Activated CD4-positive, alpha-beta T cell treated with anti-CD3 and anti-CD28 coated beads for 36 hours (primary cell): Measurements from ENCODE around the gene WHRN. TPM values are rescaled to one million over a fixed set of nuclear protein-coding genes. Genes with fewer than 3 reads are reported as not detected.

Source experiments
- ATAC-seq: fragments of 200-7000 bp; cut with Tn5 transposase; one replicate; pipeline ENCODE4 v1.10.0; 2021; ENCODE audit warnings: mild to moderate bottlenecking, moderate library complexity
- CTCF ChIA-PET: fragments of 350-600 bp; sonication (Branson Sonifier 250); formaldehyde crosslinking; loops from one replicate; lab custom pipeline; 2021; ENCODE audit warnings: antibody characterized with exemption; lab: Charles Lee
- POLR2A ChIA-PET: fragments of 350-600 bp; sonication (Branson Sonifier 250); formaldehyde crosslinking; loops from one replicate; lab custom pipeline; 2021; ENCODE audit warnings: antibody characterized with exemption, inconsistent platforms; lab: Charles Lee
- DNase-seq: peaks from one replicate; pipeline ENCODE4 v3.0.0-alpha.2; 2020
- H3K27ac Mint-ChIP-seq: one replicate; pipeline ENCODE4 v1.8.0; 2021; ENCODE audit warnings: mixed read lengths
- H3K27me3 Mint-ChIP-seq: one replicate; pipeline ENCODE4 v1.8.0; 2021; ENCODE audit warnings: mixed read lengths
- H3K36me3 Mint-ChIP-seq: one replicate; pipeline ENCODE4 v1.8.0; 2021; ENCODE audit warnings: low read depth, mixed read lengths
- H3K4me1 Mint-ChIP-seq: one replicate; pipeline ENCODE4 v1.8.0; 2021; ENCODE audit warnings: mixed read lengths
- H3K4me3 Mint-ChIP-seq: one replicate; pipeline ENCODE4 v1.8.0; 2021; ENCODE audit warnings: mild to moderate bottlenecking, moderate library complexity, mixed read lengths
- H3K9me3 Mint-ChIP-seq: one replicate; pipeline ENCODE4 v1.8.0; 2021; ENCODE audit warnings: low read depth, mixed read lengths
- intact Hi-C, 2 experiments: fragments of 100-400 bp; cut with DNase I in 1 of 2; cut with micrococcal nuclease in 1 of 2; formaldehyde crosslinking; loops; one replicate each; pipeline versions ENCODE4 v1.14.2 to v1.15.1; 2022 to 2024; cut with DNase I, micrococcal nuclease
- total RNA-seq, 2 experiments: library from RNA; stranded (reverse); gene quantifications; one replicate each; pipeline ENCODE4 v1.2.3, GENCODE V29; 2021

WHRN gene
- total RNA-seq, 2 experiments from 2014 or later: 1.9 to 2.0 TPM

DNA sequence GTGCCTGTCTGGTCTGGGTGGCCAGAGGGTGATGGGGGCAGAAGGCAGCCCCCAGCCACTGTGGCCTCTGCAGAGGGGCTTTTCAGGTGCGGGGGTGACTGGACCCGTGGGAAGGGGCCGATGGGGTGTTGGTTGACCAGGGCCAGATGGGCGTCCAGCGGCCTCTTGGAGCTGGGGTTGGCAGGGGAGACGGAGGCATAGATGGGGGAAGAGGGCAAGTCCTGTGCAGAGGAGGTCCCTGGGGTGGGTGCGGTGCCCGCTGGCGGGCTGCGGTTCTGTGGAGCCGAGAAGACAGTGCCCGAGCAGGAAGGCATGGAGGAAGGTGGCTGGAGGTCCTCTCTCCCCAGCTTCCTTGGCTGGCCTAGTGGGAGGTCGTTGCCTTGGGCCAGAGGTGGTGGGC is 98.8 kb downstream of the WHRN start:
- Mint-ChIP-seq H3K4me1 (peaks cover 6% of the 10 kb centered on the region), H3K27me3 (no peaks in the 10 kb centered on the region), H3K4me3 (no peak overlapping the region), H3K27ac (no peak overlapping the region), H3K36me3 (no peaks in the 10 kb centered on the region), H3K9me3 (no peaks in the 10 kb centered on the region)
- CTCF ChIA-PET: interaction anchor here (0.9 to 6.2 kb wide), 25 partner anchors 10 to 608 kb away, joined by 3 to 148 read pairs (median 4); partner anchors contain the start of genes ATP6V1G1 and TEX48
- intact Hi-C loops: loop anchor here in 1 of 2 experiments (5.0 kb wide), 2 partner anchors 606 to 1116 kb away; no protein-coding TSS in a partner anchor
- POLR2A ChIA-PET: no interaction called here
- no peak for ATAC-seq
- DNase-seq: no peak

DNA sequence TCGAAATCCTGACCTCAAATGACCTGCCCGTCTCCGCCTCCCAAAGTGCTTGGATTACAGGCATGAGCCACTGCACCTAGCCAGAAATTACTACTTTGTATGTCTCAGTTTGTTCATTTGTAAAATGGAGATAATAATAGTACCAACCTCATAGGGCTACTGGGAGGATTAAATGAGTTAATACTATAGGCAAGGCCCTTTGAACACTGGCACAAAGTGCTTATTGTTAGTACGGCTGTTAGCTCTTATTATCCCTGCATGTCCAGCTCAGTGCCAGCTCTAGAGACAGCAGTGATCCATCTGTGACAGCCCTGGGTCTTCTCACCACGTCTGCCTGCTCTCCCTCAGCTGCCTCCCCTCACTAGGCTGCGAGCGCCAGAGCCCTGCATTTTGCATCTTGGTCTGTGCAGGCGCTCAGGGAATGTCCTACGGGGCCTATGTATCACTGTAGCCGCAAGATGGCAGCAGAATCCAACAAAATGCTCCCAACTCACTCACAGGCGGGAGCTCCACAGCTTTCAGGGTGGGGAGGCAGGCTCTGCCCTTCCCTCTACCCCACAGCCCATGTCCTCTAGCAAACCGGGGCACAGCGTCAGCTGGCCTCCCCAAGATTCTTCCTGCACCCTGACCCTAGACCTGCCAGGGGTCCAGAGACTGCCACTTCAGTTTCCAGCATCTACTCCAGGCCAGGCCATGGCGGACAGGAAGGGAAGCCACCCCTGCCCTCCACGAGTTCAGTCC is 99.8 kb downstream of the WHRN start:
- POLR2A ChIA-PET: interaction anchor here (1.0 kb wide), 1 partner anchor 248 kb away, joined by 5 read pairs; no protein-coding TSS in a partner anchor
- CTCF ChIA-PET: interaction anchor here (0.6 to 6.2 kb wide), 62 partner anchors 9 to 1119 kb away, joined by 3 to 148 read pairs (median 4); partner anchors contain the start of genes AKNA, ATP6V1G1, TEX48 and TEX53
- no peaks in the 10 kb centered on the region for H3K36me3 Mint-ChIP-seq
- H3K4me3 Mint-ChIP-seq: no peak overlapping the region
- DNase-seq: peak; percentile 88
- no peaks in the 10 kb centered on the region for H3K9me3 Mint-ChIP-seq
- ATAC-seq: peak; percentile 100
- intact Hi-C loops: loop anchor here (1.0 to 5.0 kb wide), 6 partner anchors 81 to 1117 kb away; no protein-coding TSS in a partner anchor
- H3K27me3 Mint-ChIP-seq: no peaks in the 10 kb centered on the region
- peaks cover 6% of the 10 kb centered on the region for H3K4me1 Mint-ChIP-seq
- H3K27ac Mint-ChIP-seq: no peak overlapping the region

DNA sequence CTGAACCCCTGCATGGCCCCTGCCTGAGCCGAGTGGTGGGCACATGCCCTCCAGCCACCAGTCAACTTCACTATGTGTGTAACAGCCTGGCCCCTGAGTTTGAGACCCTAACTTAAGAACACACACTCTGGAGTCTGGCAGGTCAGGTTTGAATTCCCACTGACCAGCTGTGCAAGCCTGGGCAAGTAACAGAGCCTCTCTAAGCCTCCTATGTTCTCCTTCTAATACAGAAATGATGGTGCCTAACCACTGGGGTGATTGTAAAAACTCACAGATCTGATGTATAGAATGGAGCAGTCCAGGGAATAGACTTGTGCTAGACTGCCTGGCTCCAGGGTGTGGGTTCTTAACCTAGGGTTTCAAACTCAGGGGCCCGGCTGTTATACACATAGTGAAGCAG is 100.7 kb downstream of the WHRN start:
- Mint-ChIP-seq H3K27me3 (no peaks in the 10 kb centered on the region), H3K4me1 (peaks cover 6% of the 10 kb centered on the region), H3K4me3 (no peak overlapping the region), H3K9me3 (no peaks in the 10 kb centered on the region), H3K27ac (no peak overlapping the region), H3K36me3 (no peaks in the 10 kb centered on the region)
- no peak for DNase-seq
- POLR2A ChIA-PET: no interaction called here
- intact Hi-C loops: loop anchor here in 1 of 2 experiments (2.0 kb wide), 1 partner anchor 82 kb away; no protein-coding TSS in a partner anchor
- no peak for ATAC-seq
- CTCF ChIA-PET: interaction anchor here (0.6 to 6.2 kb wide), 13 partner anchors 10 to 1120 kb away, joined by 3 to 148 read pairs (median 5); partner anchors contain the start of gene TEX53

DNA sequence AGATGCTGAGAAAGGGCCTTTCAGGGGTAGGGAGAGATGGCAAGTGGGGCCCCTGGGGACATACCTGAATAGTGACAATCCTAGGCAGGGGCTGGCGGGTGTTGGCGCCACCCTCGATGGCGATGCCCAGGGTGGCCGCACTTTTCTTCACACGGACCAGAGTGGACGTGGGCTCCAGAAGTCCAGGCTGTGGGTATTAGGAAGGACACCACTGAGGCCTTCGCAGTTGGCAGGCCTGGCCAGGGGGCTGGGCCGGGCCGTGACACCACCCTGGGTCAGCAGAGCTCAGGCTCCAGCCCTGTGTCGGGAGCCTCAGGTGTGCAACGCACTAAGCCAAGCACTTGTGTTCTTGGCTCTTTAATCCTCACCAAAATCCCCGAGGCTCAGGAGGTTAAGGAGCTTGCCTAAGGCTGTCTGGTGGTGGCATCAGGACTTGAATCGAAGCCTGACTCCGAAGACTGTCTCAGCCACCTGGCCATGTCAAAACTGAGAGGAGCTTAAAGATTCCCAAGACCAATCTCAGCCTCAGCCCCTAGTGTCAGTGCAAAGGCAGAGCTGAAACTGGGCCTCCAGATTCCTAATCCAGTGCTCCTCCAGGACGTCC is 102.0 kb downstream of the WHRN start:
- H3K36me3 Mint-ChIP-seq: no peaks in the 10 kb centered on the region
- H3K27ac Mint-ChIP-seq: no peak overlapping the region
- H3K9me3 Mint-ChIP-seq: no peaks in the 10 kb centered on the region
- intact Hi-C loops: no loop called here
- no peak overlapping the region for H3K4me3 Mint-ChIP-seq
- no peak for ATAC-seq
- no peak for DNase-seq
- peaks cover 6% of the 10 kb centered on the region for H3K4me1 Mint-ChIP-seq
- ChIA-PET CTCF (interaction anchor here (0.8 to 6.2 kb wide), 2 partner anchors 250 to 258 kb away, joined by 3 to 148 read pairs; no protein-coding TSS in a partner anchor), POLR2A (interaction anchor here (0.6 kb wide), 1 partner anchor 110 kb away, joined by 3 read pairs; no protein-coding TSS in a partner anchor)
- no peaks in the 10 kb centered on the region for H3K27me3 Mint-ChIP-seq

DNA sequence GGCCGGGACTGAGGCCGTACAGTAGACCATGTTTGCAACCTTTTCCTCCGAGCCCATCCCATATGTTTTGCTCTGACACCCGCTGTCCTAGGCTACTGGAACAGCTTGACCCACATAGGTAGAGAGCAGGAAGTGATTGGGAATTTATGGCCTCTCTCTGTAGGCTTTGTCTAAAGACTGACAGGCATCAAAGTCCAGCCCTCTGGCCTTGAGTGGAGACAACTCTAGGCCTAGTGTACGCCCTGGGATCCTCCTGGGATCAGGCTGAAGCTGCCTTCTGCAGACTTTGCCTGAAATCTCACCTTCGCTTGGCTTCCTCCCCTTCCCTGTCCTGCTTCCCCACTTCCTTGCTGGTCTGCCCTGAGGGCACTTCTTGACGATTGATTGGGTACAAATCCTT is 103.9 kb downstream of the WHRN start:
- Mint-ChIP-seq H3K27me3 (no peaks in the 10 kb centered on the region), H3K9me3 (no peaks in the 10 kb centered on the region), H3K36me3 (peaks cover 5% of the 10 kb centered on the region), H3K4me1 (peaks cover 19% of the 10 kb centered on the region), H3K4me3 (no peak overlapping the region), H3K27ac (no peak overlapping the region)
- ChIA-PET CTCF (interaction anchor here (0.8 to 2.8 kb wide), 3 partner anchors 14 to 251 kb away, joined by 4 to 8 read pairs (median 5); partner anchors contain the start of gene AKNA), POLR2A (no interaction called here)
- DNase-seq (no peak), ATAC-seq (no peak)
- intact Hi-C loops: no loop called here

DNA sequence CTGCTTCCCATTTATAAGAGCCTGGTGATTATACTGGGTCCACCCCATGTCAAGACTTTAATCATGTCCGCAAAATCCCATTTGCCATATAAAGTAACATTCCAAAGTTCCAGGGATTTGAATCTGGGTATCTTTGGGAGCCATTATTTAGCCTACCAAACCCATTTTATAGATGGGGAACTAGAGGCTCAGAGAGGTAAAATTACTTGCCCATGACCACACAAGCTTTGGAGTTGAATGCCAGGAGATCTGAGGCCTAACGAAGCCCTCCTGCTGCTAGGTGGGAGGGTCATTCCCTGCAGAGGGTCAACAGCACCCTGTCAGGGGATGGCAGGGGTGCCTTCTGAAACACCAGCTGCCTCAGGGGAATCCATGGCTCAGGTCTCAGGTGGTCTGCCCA is 104.5 kb downstream of the WHRN start:
- Mint-ChIP-seq H3K27me3 (no peaks in the 10 kb centered on the region), H3K9me3 (no peaks in the 10 kb centered on the region), H3K36me3 (peaks cover 10% of the 10 kb centered on the region), H3K27ac (no peak overlapping the region), H3K4me1 (peaks cover 24% of the 10 kb centered on the region), H3K4me3 (no peak overlapping the region)
- DNase-seq: no peak
- intact Hi-C loops: no loop called here
- CTCF ChIA-PET: interaction anchor here (0.6 to 2.8 kb wide), 6 partner anchors 13 to 252 kb away, joined by 3 to 8 read pairs (median 4); partner anchors contain the start of gene AKNA
- ATAC-seq: no peak
- POLR2A ChIA-PET: no interaction called here

DNA sequence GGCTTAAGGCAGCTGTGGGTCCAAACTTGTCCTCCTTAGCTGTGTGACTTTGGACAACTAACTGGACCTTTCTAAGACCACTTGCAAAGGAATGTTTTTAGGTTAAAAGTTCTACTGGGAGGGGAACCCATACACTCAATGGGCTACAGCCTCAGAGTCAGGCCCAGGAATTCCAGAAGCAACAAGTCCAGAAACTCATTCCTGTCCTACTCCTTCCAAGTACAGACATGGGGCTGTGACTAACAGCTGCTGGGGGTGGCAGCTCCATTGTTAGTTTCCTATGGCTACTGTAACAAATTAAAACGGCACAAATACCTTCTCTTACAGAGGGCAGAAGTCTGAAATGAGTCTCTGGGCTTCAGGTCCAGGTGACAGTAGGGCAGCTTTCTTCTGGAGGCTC is 105.1 kb downstream of the WHRN start:
- intact Hi-C loops: no loop called here
- ATAC-seq: no peak
- CTCF ChIA-PET: interaction anchor here (0.6 to 2.8 kb wide), 5 partner anchors 13 to 253 kb away, joined by 3 to 8 read pairs (median 5); partner anchors contain the start of gene AKNA
- H3K9me3 Mint-ChIP-seq: no peaks in the 10 kb centered on the region
- no peak overlapping the region for H3K4me3 Mint-ChIP-seq
- H3K27ac Mint-ChIP-seq: no peak overlapping the region
- no peaks in the 10 kb centered on the region for H3K27me3 Mint-ChIP-seq
- no peak for DNase-seq
- H3K36me3 Mint-ChIP-seq: peaks cover 12% of the 10 kb centered on the region
- H3K4me1 Mint-ChIP-seq: peaks cover 24% of the 10 kb centered on the region
- POLR2A ChIA-PET: interaction anchor here (0.7 kb wide), 1 partner anchor 12 kb away, joined by 3 read pairs; no protein-coding TSS in a partner anchor

DNA sequence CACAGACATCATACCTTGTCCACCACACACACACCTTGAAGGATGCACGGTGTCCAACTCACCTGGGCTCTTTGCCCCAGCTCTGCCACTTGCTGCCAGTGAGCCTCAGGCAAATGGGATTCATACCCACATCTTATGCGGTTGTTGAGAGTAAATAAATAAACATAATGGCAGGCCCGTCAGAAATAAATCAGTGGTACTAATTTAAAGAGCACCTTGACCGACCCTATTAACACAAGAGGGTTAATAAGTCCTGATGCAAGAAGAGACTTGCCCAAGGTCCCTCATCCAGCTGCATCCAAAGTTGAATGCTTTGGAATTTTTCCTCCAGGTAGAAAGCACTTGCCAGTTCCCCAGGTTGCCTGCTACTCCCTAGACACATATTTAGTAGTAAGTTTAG is 105.9 kb downstream of the WHRN start:
- H3K36me3 Mint-ChIP-seq: peaks cover 17% of the 10 kb centered on the region
- POLR2A ChIA-PET: no interaction called here
- no peaks in the 10 kb centered on the region for H3K9me3 Mint-ChIP-seq
- ATAC-seq (no peak), DNase-seq (no peak)
- CTCF ChIA-PET: interaction anchor here (0.8 to 2.8 kb wide), 6 partner anchors 11 to 253 kb away, joined by 3 to 8 read pairs (median 4); no protein-coding TSS in a partner anchor
- intact Hi-C loops: loop anchor here (2.0 to 10.0 kb wide), 8 partner anchors 15 to 987 kb away; partner anchors contain the start of genes TMEM268 (in 2 of the 2), C9orf43 (in 1 of the 2) and POLE3 (in 1 of the 2)
- H3K27me3 Mint-ChIP-seq: no peaks in the 10 kb centered on the region
- H3K4me1 Mint-ChIP-seq: peaks cover 32% of the 10 kb centered on the region
- H3K27ac Mint-ChIP-seq: no peak overlapping the region
- H3K4me3 Mint-ChIP-seq: no peak overlapping the region

DNA sequence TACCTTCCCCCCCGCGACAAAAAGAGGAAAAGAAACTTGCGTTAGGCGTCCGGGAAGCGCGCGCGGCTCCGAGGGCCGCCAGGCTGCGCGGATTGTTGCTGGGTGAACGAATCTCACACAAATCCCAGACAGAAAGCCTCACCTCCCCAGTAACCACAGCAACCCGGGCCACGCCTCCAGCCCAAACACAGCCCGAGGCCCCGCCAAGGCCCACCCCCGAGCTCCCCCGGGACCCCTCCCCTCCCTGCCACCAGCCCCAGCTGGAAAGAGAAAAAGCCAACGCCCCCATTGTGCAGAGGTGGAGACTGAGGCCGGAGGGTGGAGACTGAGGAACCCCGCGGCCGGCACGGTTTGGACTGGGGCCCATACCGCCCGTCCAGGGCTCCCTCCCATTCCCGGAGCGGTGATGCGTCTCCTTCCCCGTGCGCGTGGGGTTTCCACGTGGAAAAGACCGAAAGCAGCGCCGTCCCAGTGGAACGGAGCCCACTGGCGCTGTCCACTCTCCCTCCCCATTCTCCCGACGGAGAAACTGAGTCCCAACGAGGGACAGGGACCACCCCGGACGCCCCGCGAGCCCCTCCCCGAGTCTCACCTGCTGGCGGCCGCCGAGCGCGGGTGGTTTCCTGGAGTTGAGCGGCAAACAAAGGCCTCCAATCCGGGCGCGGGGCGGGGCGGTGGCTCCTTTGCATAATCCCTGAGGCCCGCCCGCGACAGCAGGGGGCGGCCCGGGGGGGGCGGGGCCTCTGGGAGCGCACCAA is 107.2 kb downstream of the WHRN start:
- DNase-seq (peak; percentile 98), ATAC-seq (peak; percentile 87)
- peaks cover 21% of the 10 kb centered on the region for H3K36me3 Mint-ChIP-seq
- H3K4me1 Mint-ChIP-seq: peaks cover 46% of the 10 kb centered on the region
- ChIA-PET CTCF (interaction anchor here (0.6 to 2.0 kb wide), 6 partner anchors 8 to 59 kb away, joined by 3 to 16 read pairs (median 6); partner anchors contain the start of gene AKNA), POLR2A (interaction anchor here (1.1 to 1.6 kb wide), 2 partner anchors 11 to 12 kb away, joined by 7 to 8 read pairs; partner anchors contain the start of gene AKNA)
- H3K27ac Mint-ChIP-seq: peak overlapping the region; percentile 89
- intact Hi-C loops: loop anchor here (1.0 to 10.0 kb wide), 16 partner anchors 10 to 986 kb away; partner anchors contain the start of genes TMEM268 (in 2 of the 2), WHRN (in 2 of the 2), ATP6V1G1 (in 1 of the 2) and C9orf43 (in 1 of the 2)
- peak overlapping the region; percentile 93 for H3K4me3 Mint-ChIP-seq
- H3K27me3 Mint-ChIP-seq: no peaks in the 10 kb centered on the region
- H3K9me3 Mint-ChIP-seq: no peaks in the 10 kb centered on the region

DNA sequence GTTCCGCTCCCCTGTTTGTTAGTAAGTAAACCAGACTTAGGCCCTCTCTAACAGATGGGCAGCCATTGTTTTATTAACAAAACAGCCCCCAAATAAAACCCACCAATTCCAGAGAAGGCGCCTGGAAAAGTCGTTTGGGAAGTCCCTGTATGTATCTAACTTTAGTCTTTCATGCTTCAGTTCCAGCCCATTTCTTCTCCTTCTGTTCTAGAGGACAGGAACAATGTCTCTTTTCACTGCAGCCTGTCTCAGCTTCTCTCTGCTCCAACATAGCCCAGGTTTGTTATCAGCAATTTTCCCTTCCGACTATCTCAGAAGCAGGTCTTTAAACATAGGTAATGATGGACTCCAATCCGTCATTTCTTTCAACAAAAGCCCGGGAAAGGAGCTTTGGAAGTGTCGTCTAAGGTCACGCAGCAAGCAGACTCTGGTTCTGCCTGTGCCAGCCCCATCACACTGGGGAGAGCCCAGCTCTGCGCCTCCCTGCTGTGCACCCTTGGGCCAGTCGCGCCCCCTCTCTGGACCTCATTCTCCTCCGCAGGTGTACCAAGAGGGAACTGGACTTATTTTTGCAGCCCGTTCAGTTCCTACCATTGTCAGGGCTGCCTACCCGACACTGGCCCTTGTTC is 107.9 kb downstream of the WHRN start:
- ChIA-PET POLR2A (interaction anchor here (1.1 to 1.6 kb wide), 2 partner anchors 10 to 11 kb away, joined by 7 to 8 read pairs; partner anchors contain the start of gene AKNA), CTCF (interaction anchor here (1.0 to 2.0 kb wide), 6 partner anchors 9 to 255 kb away, joined by 3 to 16 read pairs (median 6); partner anchors contain the start of gene AKNA)
- Mint-ChIP-seq H3K9me3 (no peaks in the 10 kb centered on the region), H3K4me1 (peaks cover 53% of the 10 kb centered on the region), H3K36me3 (peaks cover 24% of the 10 kb centered on the region), H3K27me3 (no peaks in the 10 kb centered on the region), H3K4me3 (peak overlapping the region; percentile 93), H3K27ac (peak overlapping the region; percentile 89)
- DNase-seq (no peak), ATAC-seq (peak; percentile 17)
- intact Hi-C loops: loop anchor here (1.0 to 10.0 kb wide), 6 partner anchors 9 to 985 kb away; partner anchors contain the start of genes C9orf43 (in 1 of the 2), POLE3 (in 1 of the 2) and TMEM268 (in 1 of the 2)
